Activated CD4-positive, alpha-beta T cell treated with anti-CD3 and anti-CD28 coated beads, Interleukin-2, amount 50 U/mL, for 48 hours (primary cell): ENCODE measurements around the gene MED9.

ENCODE experiments used
- DNase-seq, 2 experiments: peaks; one replicate each; pipeline ENCODE4 v3.0.0-alpha.2; 2020

MED9 gene

DNA sequence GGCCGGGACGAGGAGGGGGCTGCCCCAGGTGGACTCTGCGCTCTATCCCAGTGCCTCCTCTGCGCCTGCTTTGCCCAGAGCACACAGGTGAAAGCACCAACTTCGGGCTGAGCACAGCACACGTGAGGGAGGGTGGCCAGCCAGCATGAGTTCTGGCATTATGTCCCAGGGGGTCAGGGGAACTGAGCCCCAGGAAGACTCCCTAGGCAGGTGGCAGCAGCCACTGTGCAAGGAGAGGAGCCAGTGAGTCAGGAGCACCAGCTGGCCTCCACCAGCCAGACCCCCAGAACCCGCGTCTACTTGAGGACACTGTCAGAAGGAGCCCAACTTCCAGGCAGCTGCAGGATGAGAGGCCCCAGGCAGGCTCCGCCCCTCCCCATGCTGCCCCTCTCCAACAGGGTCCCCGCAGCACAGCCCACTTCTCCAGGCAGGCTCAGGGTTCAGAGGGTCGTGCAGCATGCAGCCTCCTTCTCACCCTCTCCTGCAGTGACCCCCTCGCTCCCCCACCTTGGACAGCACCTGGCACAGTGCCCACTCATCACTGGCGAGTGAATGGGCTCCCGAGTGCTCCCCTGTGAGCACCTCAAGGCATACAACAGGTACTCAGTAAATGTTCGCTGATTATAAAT lies 63.6 kb downstream of the MED9 start:
- no peak for DNase-seq

DNA sequence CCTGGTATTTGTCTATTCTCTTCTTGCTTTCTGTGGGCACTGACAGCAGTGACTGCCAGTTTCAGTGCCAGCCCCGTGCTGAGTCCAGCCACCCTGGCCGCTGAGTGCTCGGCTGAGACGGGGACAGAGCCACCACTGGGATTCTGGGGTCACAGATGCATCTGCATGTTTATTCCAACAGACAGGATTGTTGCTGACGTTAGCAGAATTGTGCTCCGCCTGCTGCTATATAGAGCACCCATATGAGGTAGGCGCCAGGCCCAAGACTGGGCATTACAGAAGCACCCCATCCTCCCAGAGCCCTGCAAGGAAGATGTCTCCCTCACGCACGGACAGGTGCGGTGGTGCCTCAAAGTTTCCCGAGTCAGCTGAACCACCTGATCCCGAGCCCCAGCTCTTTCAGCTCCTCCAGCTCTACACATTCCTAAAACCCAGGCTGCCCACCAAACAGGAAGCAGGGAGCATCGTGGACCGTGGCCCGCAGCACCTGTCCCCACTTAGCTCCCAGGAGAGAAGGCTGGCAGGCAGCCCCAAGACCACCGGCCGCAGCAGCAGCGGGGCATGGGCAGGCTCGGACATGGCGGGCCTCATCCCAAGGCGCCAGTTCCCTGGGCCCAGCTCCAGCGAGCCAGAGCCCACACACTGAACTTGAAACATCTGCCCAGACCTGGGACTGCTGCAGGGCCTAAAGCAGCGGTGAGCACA lies 64.3 kb downstream of the MED9 start:
- DNase-seq, result no peak

DNA sequence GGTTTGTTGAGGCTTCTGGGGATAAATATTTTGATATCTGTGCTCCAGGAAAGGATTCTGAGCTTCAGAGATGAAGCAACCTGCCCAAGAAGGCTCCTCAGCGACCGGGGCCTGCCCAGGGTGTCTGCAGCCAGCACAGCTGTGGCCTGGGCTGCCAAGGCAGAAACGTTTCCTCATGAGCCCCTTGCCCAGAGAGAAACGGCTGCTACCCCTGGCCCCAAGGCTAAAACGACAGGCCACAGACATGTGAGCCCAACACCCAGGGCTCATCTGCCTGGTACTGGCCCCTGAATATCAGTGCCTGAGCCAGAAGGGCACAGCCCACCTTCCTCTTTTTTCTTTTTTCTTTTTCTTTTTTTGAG lies 64.8 kb downstream of the MED9 start:
- no peak for DNase-seq
